H54 (cell line): ENCODE results near the gene BCAS3.

Source experiments
- DNase-seq: peaks from one replicate; pipeline ENCODE4 v3.0.0; 2011; ENCODE audit warnings: low spot score, mixed read lengths; ENCODE audit not compliant: insufficient read length
- FAIRE-seq: peaks from 3 replicates; lab custom pipeline; 2011; peaks lifted over from hg19 to GRCh38; lab: Jason Lieb, UNC
- POLR2A ChIP-seq: IDR thresholded peaks from 2 replicates; pipeline ENCODE4 v1.6.1; 2011; ENCODE audit warnings: low read depth, mild to moderate bottlenecking, low read length

Gene BCAS3

GRCh38 chr17:60677308-60678117 is at the start of gene BCAS3:
Gene BCAS3, plus strand, starts transcription at chr17:60677851.
- peak; percentile 100 for DNase-seq
- peak; percentile 94 for TF ChIP-seq POLR2A
- peak; percentile 93 for FAIRE-seq

DNA sequence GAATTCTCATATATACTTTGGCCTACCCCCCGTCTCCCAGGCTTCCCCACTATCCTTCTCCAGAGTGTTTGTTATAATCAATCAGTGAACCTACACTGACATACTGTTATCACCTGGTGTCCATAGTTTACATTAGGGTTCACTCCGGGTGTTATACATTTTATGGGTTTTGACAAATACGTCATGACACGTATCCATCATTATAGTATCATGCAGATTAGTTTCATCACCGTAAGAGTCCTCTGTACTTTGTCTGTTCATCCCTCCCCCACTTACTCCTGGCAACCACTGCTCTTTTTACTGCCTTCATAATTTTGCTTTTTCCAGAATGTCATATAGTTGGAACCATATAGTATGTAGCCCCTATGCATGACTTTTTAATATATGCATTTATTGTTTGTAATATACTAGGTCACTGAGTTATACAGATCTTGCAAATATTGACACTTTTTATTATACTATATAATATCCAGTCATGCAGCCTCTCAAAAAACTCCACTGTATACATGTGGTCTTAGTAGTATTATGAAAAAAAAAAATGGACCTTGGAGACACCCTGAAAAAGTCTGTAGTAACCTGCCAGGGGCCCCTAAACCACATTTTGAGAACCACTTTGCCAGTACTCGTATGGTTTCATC is 49.3 kb upstream of the BCAS3 start:
- FAIRE-seq (no peak), DNase-seq (no peak)
- TF ChIP-seq POLR2A, result no peak

DNA sequence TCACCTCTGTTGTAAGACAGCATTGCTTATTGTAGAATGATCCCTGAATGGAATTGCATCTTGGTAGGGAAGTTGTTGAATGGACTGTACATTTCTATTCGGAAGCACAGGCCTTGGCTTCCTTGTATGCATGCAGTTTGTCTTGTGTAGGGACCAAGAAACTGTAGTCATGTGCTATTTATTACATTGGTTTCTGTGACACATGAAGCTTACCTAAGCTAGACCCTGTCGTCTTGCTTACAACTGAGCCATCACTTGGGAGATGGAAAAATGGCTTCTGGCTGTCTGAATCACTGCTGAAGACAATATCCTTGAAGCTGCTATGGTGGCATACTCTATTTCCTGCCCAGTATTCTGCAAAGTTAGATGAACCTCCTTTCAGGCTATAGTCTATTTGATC is 48.5 kb upstream of the BCAS3 start:
- DNase-seq, result no peak
- FAIRE-seq, result peak; percentile 11
- no peak for TF ChIP-seq POLR2A

- TF ChIP-seq POLR2A, result no peak
- FAIRE-seq, result no peak
- no peak for DNase-seq
These were observed 47.3 kb upstream of the BCAS3 start for GRCh38 chr17:60630352-60630751.

DNA sequence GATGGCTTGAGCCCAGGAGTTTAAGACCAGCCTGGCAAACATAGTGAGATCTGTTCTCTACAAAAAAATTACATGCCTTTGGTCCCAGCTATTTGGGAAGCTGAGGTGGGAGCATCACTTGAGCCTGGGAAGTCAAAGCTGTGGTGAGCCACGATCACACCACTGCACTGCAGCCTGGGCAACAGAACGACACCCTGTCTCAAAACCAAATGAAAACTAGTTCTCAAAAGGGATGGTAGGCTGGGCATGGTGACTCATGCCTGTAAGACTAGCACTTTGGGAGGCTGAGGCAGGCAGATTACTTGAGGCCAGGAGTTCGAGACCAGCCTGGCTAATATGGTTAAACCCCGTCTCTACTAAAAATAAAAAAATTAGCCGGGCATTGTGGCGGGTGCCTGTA is 46.5 kb upstream of the BCAS3 start:
- no peak for FAIRE-seq
- TF ChIP-seq POLR2A, result no peak
- DNase-seq, result no peak

DNA sequence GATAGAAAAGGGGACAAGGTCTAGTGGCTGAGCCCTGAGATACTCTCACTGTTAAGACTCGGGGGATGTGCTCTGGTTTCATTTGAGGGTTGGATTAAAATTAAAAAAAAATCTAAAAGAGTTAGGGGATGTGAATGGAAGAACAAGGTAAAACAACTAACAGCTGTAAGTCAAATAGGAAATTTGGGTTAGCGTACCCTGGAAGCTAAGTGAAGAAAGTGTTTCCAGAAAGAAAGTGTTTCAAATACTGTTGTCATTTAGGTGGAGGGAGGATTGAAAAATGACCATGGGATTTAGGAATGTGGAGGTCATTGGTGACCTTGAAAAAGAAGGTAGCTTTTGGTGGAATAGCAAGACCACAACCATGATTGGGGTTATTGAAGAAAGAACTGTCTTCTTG is 40.0 kb upstream of the BCAS3 start:
- FAIRE-seq, result no peak
- DNase-seq, result no peak
- TF ChIP-seq POLR2A, result no peak

DNA sequence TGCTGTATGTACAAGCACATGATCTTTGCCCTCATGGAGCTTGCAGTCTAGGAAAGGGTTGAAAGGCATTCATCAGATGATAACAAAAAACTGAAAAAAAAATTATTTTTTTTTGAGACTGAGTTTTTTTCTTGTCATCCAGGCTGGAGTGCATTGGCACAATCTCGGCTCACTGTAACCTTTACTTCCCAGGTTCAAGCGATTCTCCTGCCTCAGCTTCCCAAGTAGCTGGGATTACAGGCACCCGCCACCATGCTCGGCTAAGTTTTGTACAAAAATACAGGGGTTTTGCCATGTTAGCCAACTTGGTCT is 38.7 kb upstream of the BCAS3 start:
- no peak for TF ChIP-seq POLR2A
- DNase-seq, result no peak
- FAIRE-seq, result no peak

DNA sequence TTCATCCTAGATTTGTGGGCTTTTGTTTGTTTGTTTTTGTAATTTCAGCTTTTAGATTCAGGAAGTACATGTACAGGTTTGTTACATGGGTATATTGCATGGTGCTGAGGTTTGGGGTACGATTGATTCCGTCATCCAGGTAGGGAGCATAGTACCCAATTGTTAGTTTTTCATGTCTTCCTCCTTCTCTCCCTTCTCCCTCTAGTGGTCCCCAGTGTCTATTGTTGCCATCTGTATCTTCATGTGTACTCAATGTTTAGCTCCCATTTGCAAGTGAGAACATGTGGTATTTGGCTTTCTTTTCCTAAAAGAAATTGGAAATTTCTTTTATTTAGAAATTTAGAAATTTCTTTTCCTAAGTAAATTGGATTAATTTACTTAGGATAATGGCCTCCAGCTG is 37.1 kb upstream of the BCAS3 start:
- DNase-seq (no peak), FAIRE-seq (peak; percentile 15)
- TF ChIP-seq POLR2A, result no peak

- no peak for TF ChIP-seq POLR2A
- FAIRE-seq, result no peak
These were observed 36.5 kb upstream of the BCAS3 start for GRCh38 chr17:60641126-60641525.

DNA sequence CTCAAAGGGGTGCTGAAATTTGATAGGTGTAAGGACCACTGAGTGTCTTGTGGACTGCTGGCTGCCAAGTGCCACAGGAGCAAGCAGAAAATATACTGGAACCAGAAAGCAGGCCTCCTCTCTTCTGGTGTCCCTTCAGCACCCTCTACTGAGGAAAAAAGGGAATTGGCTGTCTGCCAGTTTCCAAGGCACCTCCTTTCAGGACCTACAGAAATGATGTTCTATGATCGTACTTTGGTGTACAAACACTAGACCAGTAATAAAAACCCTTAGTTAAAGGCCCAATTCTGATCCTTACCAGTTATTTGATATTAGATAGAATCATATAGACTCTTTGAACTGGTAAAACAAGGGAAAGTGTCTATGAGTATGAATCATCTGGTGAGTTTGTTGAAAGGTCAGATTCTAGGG is 35.8 kb upstream of the BCAS3 start:
- FAIRE-seq (peak; percentile 93), DNase-seq (peak; percentile 82)
- no peak for TF ChIP-seq POLR2A

More at GRCh38 chr17:60641126-60641525, 36.5 kb upstream of the BCAS3 start:
- DNase-seq, result no peak

DNA sequence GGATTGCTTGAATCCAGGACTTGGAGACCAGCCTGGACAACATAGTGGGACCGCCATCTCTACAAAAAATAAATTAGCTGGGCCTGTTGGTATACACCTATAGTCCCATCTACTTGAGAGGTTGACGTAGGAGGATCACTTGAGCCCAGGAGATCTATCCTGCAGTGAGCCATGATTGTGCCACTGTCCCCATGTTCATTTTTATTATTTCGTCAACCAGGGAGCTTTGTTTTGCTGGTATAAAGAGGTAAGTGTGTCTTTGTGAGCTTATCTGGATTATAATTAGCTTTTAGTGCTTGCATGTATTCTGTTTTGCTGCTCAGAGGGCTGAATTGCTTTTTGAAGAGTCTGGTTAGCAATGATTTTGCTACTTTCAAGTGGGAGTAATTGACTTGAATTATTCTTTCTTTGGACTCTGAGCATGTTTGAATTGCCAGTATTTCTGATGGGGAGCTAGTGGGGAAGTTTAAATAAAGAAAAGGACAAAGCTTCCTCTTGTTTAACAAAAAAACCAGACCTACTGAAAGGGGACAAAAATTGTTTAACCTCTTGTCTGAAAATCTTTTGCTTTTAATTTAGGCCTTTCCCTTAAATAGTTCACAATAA is 31.6 kb upstream of the BCAS3 start:
- FAIRE-seq, result peak; percentile 48
- no peak for DNase-seq
- TF ChIP-seq POLR2A, result no peak

- DNase-seq, result no peak
- TF ChIP-seq POLR2A, result no peak
- no peak for FAIRE-seq
These were observed 30.9 kb upstream of the BCAS3 start for GRCh38 chr17:60646701-60647100.

DNA sequence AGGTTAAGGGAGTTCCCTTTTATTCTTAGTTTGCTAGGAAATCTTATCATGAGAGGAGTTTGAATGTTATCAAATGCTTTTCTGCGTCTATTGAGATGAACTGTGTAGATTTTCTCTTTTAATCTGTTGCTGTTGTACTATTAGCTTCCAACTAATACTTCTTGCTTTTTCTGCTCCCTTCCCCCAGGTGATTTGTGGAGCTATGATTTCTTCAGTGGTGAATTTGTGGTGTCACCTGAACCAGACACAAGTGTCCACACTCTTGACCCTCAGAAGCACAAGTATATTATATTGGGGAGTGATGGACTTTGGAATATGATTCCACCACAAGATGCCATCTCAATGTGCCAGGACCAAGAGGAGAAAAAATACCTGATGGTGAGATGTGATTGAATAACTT is 29.9 kb upstream of the BCAS3 start:
- no peak for TF ChIP-seq POLR2A
- DNase-seq (no peak), FAIRE-seq (no peak)

DNA sequence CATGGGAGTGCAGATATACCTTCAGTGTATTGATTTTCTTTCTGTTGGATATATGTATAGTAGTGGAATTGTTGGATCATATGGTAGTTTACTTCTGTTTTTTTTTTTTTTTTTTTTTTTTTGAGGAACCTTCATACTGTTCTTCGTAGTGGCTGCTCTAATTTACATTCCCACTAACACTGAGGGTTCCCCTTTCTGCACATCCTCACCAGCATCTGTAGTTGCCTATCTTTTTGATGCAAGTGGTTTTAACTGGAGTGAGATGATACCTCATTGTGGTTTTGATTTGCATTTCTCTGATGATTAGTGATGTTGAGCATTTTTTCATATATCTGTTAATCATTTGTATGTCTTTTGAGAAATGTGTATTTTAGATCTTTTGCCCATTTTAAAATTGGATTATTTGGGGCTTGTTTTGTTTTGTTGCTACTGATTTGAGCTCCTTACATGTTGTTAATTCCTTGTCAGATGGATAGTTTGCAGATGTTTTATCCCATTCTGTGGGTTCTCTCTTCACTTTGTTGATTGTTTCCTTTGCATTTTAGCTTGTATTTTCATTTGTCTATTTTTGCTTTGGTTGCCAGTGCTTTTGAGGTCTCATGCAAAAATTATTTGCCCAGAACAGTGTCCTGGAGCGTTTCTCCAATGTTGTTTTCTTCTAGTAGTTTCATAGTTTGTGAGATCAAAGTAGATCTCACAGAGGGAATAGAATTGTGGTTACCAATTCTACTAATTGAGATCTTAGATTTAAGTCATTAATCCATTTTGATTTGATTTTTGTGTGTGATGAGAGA is 25.0 kb upstream of the BCAS3 start:
- FAIRE-seq (peak; percentile 52), DNase-seq (no peak)
- TF ChIP-seq POLR2A, result no peak
